K562 (cell line): Measurements from ENCODE around the gene ELFN2. TPM values are rescaled to one million over a fixed set of nuclear protein-coding genes. Genes with fewer than 3 reads are reported as not detected.

Source experiments
- ATAC-seq: fragments of 200-7000 bp; cut with Tn5 transposase; 3 replicates; pipeline ENCODE4 v1.9.1; 2020; ENCODE audit warnings: moderate library complexity
- BruUV-seq: library from RNA; stranded (reverse); fragments of 400-500 nt; replicated peaks from 2 replicates; lab custom pipeline; 2021; lab: Mats Ljungman, UMichigan
- CTCF ChIA-PET: fragments of 300-600 bp; formaldehyde crosslinking; extraction: SDS; loops from one replicate; lab custom pipeline; 2021; ENCODE audit warnings: low intra/inter-chr PET ratio; lab: Yijun Ruan, JAX
- POLR2A ChIA-PET: fragments of 300-600, 350-650 bp; sonication (Branson Sonifier 250); formaldehyde crosslinking; extraction: SDS; loops from one replicate; lab custom pipeline; 2021; ENCODE audit warnings: antibody characterized with exemption, inconsistent platforms; lab: Yijun Ruan, JAX
- DNase-seq, 4 experiments: peaks; one replicate each; pipeline versions ENCODE4 v3.0.0 to v3.0.0-alpha.2; 2011 to 2018; ENCODE audit warnings: low spot score in 3 of 4, mixed read lengths in 3 of 4; ENCODE audit errors: extremely low read depth in 1 of 4
- FAIRE-seq: peaks from 2 replicates; lab custom pipeline; 2011; peaks lifted over from hg19 to GRCh38; lab: Jason Lieb, UNC
- H2AFZ ChIP-seq: 2 replicates; pipeline ENCODE4 v1.6.0; 2011; ENCODE audit warnings: low read depth, low read length, control low read depth, inconsistent platforms
- H3K27ac ChIP-seq: fragments of 200-600 bp; 3 replicates; pipeline ENCODE4 v1.8.0; 2011; ENCODE audit warnings: low read depth, mild to moderate bottlenecking, control low read depth, inconsistent platforms, low read length, moderate library complexity, mixed read lengths; ENCODE audit errors: extremely low read depth
- H3K27me3 ChIP-seq, 2 experiments: fragments of 300-600 bp in 1 of 2; 2 replicates in 1 of 2; 3 replicates in 1 of 2; pipeline versions ENCODE4 v1.6.0 to v1.8.0; 2011; ENCODE audit warnings: inconsistent platforms in 2 of 2, low read length in 2 of 2, mild to moderate bottlenecking in 1 of 2, mixed read lengths in 1 of 2, moderate library complexity in 1 of 2; ENCODE audit not compliant: control insufficient read depth in 2 of 2, insufficient read depth in 2 of 2
- H3K36me3 ChIP-seq: fragments of 300-600 bp; 3 replicates; pipeline ENCODE4 v1.8.0; 2011; ENCODE audit warnings: mild to moderate bottlenecking, low read length, inconsistent platforms; ENCODE audit not compliant: control insufficient read depth, insufficient read depth
- H3K4me1 ChIP-seq, 2 experiments: fragments of 200-600 bp in 1 of 2; replicated peaks in 1 of 2; 2 replicates in 1 of 2; 3 replicates in 1 of 2; pipeline versions ENCODE4 v1.5.1 to v1.8.0; 2011; ENCODE audit warnings: inconsistent platforms in 2 of 2, low read length in 2 of 2, mild to moderate bottlenecking in 1 of 2, mixed read lengths in 1 of 2, moderate library complexity in 1 of 2; ENCODE audit not compliant: control insufficient read depth in 2 of 2, insufficient read depth in 2 of 2
- H3K4me2 ChIP-seq: 2 replicates; pipeline ENCODE4 v1.6.1; 2011; ENCODE audit warnings: low read length, control low read depth, inconsistent platforms, mixed read lengths; ENCODE audit not compliant: insufficient read depth
- H3K4me3 ChIP-seq: fragments of 200-600 bp; sonication (generic), shearing (Covaris generic); 2 replicates; pipeline ENCODE4 v1.5.1; 2016; ENCODE audit warnings: control low read depth, inconsistent platforms
- H3K79me2 ChIP-seq: fragments of 200-600 bp; 3 replicates; pipeline ENCODE4 v1.8.0; 2011; ENCODE audit warnings: low read length, inconsistent platforms; ENCODE audit not compliant: control insufficient read depth, insufficient read depth
- H3K9ac ChIP-seq, 2 experiments: 2 replicates each; pipeline versions ENCODE4 v1.6.0 to v1.6.1; 2011; ENCODE audit warnings: low read depth in 2 of 2, low read length in 2 of 2, control low read depth in 1 of 2, inconsistent platforms in 1 of 2, mild to moderate bottlenecking in 1 of 2, mixed read lengths in 1 of 2; ENCODE audit not compliant: insufficient read depth in 1 of 2
- H3K9me1 ChIP-seq: one replicate; pipeline ENCODE4 v1.6.0; 2011; ENCODE audit warnings: inconsistent platforms, mild to moderate bottlenecking, low read length, moderate library complexity; ENCODE audit not compliant: control insufficient read depth, insufficient read depth
- H3K9me3 ChIP-seq: replicated peaks from 2 replicates; pipeline ENCODE4 v1.5.1; 2011; ENCODE audit warnings: low read depth, low read length, inconsistent platforms; ENCODE audit not compliant: control insufficient read depth, insufficient read depth
- H4K20me1 ChIP-seq: replicated peaks from 2 replicates; pipeline ENCODE4 v1.6.1; 2011; ENCODE audit warnings: low read length, inconsistent platforms, mixed read lengths; ENCODE audit not compliant: control insufficient read depth, insufficient read depth
- ASH1L ChIP-seq: fragments of 450-650 bp; IDR thresholded peaks from 2 replicates; pipeline ENCODE4 v1.6.1; 2018; ENCODE audit warnings: borderline replicate concordance, mild to moderate bottlenecking, low read depth; ENCODE audit not compliant: partially characterized antibody
- ATF1 ChIP-seq, 2 experiments: fragments of 450-650 bp in 1 of 2; IDR thresholded peaks; 2 replicates each; pipeline ENCODE4 v1.6.1; 2016; ENCODE audit warnings: missing compliant biosample characterization in 1 of 2, missing genetic modification characterization in 1 of 2
- CBFA2T3 ChIP-seq: fragments of 450-650 bp; IDR thresholded peaks from 2 replicates; pipeline ENCODE4 v1.6.1; 2017
- CTBP1 ChIP-seq: fragments of 450-650 bp; IDR thresholded peaks from 2 replicates; pipeline ENCODE4 v1.6.1; 2016; ENCODE audit warnings: borderline replicate concordance
- FUS ChIP-seq: fragments of 200-400 bp; formaldehyde crosslinking; optimal IDR thresholded peaks from 2 replicates; pipeline ENCODE3; 2017; ENCODE audit warnings: low read depth, low read length
- GATAD2B ChIP-seq: fragments of 450-650 bp; IDR thresholded peaks from 2 replicates; pipeline ENCODE4 v1.6.1; 2017; ENCODE audit warnings: mild to moderate bottlenecking, borderline replicate concordance
- MECOM ChIP-seq: fragments of 250-450 bp; sonication (Bioruptor Pico); IDR thresholded peaks from 2 replicates; pipeline ENCODE4 v1.8.0; 2022; ENCODE audit warnings: inconsistent platforms
- MYNN ChIP-seq, 2 experiments: sonication (generic); formaldehyde crosslinking in 1 of 2; IDR thresholded peaks; 2 replicates each; pipeline versions ENCODE4 v1.5.0 to v1.6.1; 2016 to 2020; ENCODE audit warnings: antibody characterized with exemption in 1 of 2, missing genetic modification reagents in 1 of 2
- PRMT5 ChIP-seq: sonication (generic); formaldehyde crosslinking; IDR thresholded peaks from 2 replicates; pipeline ENCODE4 v1.5.0; 2020; ENCODE audit warnings: missing genetic modification reagents
- RUNX1 ChIP-seq: sonication (generic); IDR thresholded peaks from 2 replicates; pipeline ENCODE4 v1.6.1; 2016; ENCODE audit warnings: antibody characterized with exemption, low read depth
- TARDBP ChIP-seq: fragments of 450-650 bp; IDR thresholded peaks from 2 replicates; pipeline ENCODE4 v1.6.1; 2016
- TFAM ChIP-seq: fragments of 250-450 bp; sonication (Bioruptor Pico); conservative IDR thresholded peaks from 2 replicates; pipeline ENCODE4 v1.5.0; 2021; ENCODE audit warnings: mild to moderate bottlenecking, moderate library complexity
- TRIM24 ChIP-seq, 2 experiments: fragments of 450-650 bp; IDR thresholded peaks; 2 replicates each; pipeline ENCODE4 v1.6.1; 2016
- ZNF23 ChIP-seq: fragments of 250-450 bp; sonication (Bioruptor Pico); IDR thresholded peaks from 2 replicates; pipeline ENCODE4 v1.4.0; 2020; ENCODE audit warnings: mild to moderate bottlenecking
- ZNF232 ChIP-seq: sonication (generic); formaldehyde crosslinking; IDR thresholded peaks from 2 replicates; pipeline ENCODE4 v1.8.0; 2022; ENCODE audit warnings: mild to moderate bottlenecking, missing genetic modification reagents
- ZSCAN32 ChIP-seq: fragments of 450-650 bp; formaldehyde crosslinking; IDR thresholded peaks from 2 replicates; pipeline ENCODE4 v1.4.0; 2020; ENCODE audit warnings: mild to moderate bottlenecking, moderate library complexity
- WGBS: fragments of 100-300 bp; shearing (Covaris generic); methylation state at CpG from one replicate; pipeline ENCODE4 v1.1.6; 2016; ENCODE audit warnings: low coverage, mixed read lengths; ENCODE audit not compliant: insufficient coverage; ENCODE audit errors: missing lambda C conversion rate; 5-methylcytosine and 5-hydroxymethylcytosine counted together
- in situ Hi-C: fragments of 300-500 bp; cut with MboI; formaldehyde crosslinking; loops from 4 replicates; pipeline ENCODE4 v1.15.0; 2018; ENCODE audit warnings: inconsistent platforms, mixed read lengths
- intact Hi-C: fragments of 100-400 bp; cut with micrococcal nuclease; formaldehyde crosslinking; loops from 2 replicates; pipeline ENCODE4 v1.14.2; 2022
- polyA plus RNA-seq, 8 experiments: library from polyadenylated mRNA; depleted of rRNA in 4 of 8; stranded (reverse) in 5 of 8; unstranded in 3 of 8; fragments of >200 nt; fragmentation: Nextera tagmentation in 2 of 8; fragmentation: Illumina TruSeq in 1 of 8; extraction: Ambion mirVana in 2 of 8; extraction: Trizol in 1 of 8; gene quantifications; 2 replicates each; pipeline versions ENCODE4 v1.2.1 to v1.2.3, GENCODE V29; 2011 to 2014; ENCODE audit warnings: inconsistent platforms in 1 of 8, missing spikeins in 1 of 8
- total RNA-seq, 7 experiments: library from RNA; depleted of rRNA in 6 of 7; stranded (reverse); fragments of >200 nt in 6 of 7; fragmentation: Illumina TruSeq in 2 of 7; extraction: Trizol in 2 of 7; gene quantifications; 2 replicates each; pipeline versions ENCODE4 v1.2.1 to v1.2.3, GENCODE V29; 2011 to 2021; ENCODE audit warnings: low replicate concordance in 1 of 7
- TF ChIP-seq, protein P1 (sequence below): fragments of 450-650 bp; IDR thresholded peaks from 2 replicates; pipeline ENCODE4 v1.6.1; 2018; ENCODE audit not compliant: partially characterized antibody

The ELFN2 gene
- total and polyA plus RNA-seq, 9 of the 15 experiments (the other 6 are each of a cell fraction or from before 2014, with no cell fraction given) = not detected

DNA sequence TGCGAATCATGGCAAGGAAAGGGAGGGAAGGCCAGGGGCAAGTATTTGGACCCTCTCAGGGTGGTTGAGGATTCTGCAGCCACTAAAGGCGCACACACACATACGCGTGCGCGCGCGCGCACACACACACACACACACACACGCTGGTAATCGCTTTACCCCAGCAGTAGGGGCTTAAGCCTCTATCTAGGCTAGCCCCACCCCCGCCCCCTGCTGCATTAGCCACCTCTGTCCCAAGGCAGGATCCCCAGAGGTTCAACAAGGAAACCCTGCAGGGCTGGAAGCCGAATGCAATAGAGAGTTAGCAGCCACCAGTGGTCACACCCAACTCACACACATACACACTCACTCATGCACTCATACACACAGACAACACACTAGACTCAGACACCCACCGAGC is 28.6 kb upstream of the ELFN2 start:
- CTCF ChIA-PET = interaction anchor here (1.3 kb wide), 1 partner anchor 138 kb away, joined by 3 read pairs; no protein-coding TSS in a partner anchor
- Histone ChIP-seq H3K79me2 (no peaks in the 10 kb centered on the region), H3K9me1 (no peaks in the 10 kb centered on the region), H3K4me2 (no peak overlapping the region; the same call in 1 of the 2 replicates), H2AFZ (no peak overlapping the region), H3K4me1 (peaks cover 8 to 17% of the 10 kb centered on the region in 2 experiments; a peak in 3 of 5 replicates), H3K27ac (no peak overlapping the region), H3K4me3 (no peak overlapping the region), H3K9me3 (no peaks in the 10 kb centered on the region), H3K27me3 (peaks cover 0 to 16% of the 10 kb centered on the region in 2 experiments; a peak in 3 of 5 replicates)
- in situ Hi-C loops (loop anchor here (5.0 kb wide), 2 partner anchors 134 to 289 kb away; no protein-coding TSS in a partner anchor), intact Hi-C loops (loop anchor here (5.0 kb wide), 1 partner anchor 189 kb away; no protein-coding TSS in a partner anchor)
- FAIRE-seq = no peak
- POLR2A ChIA-PET = interaction anchor here (0.5 kb wide), 1 partner anchor 127 kb away, joined by 3 read pairs; no protein-coding TSS in a partner anchor
- 34% methylated on average over 6 of the region's 14 CpGs for WGBS
- TF ChIP-seq TFAM (CRISPR knock-in tag) (no peak), FUS (no peak), TARDBP (no peak), ATF1 (CRISPR knock-in tag; IDR thresholded peaks at IDR 0.05) (no peak), ATF1 (tag; IDR thresholded peaks at IDR 0.05) (no peak), ZSCAN32 (CRISPR knock-in tag) (no peak), MECOM (CRISPR knock-in tag) (no peak), CBFA2T3 (no peak), GATAD2B (no peak), PRMT5 (CRISPR knock-in tag) (no peak), ZNF232 (CRISPR knock-in tag) (no peak), TRIM24 (IDR thresholded peaks at IDR 0.05) (no peak), ASH1L (no peak), MYNN (IDR thresholded peaks at IDR 0.05) (no peak), MYNN (CRISPR knock-in tag; IDR thresholded peaks at IDR 0.05) (no peak), RUNX1 (no peak), CTBP1 (no peak), ZNF23 (CRISPR knock-in tag) (no peak)
- TF ChIP-seq, protein P1, sequence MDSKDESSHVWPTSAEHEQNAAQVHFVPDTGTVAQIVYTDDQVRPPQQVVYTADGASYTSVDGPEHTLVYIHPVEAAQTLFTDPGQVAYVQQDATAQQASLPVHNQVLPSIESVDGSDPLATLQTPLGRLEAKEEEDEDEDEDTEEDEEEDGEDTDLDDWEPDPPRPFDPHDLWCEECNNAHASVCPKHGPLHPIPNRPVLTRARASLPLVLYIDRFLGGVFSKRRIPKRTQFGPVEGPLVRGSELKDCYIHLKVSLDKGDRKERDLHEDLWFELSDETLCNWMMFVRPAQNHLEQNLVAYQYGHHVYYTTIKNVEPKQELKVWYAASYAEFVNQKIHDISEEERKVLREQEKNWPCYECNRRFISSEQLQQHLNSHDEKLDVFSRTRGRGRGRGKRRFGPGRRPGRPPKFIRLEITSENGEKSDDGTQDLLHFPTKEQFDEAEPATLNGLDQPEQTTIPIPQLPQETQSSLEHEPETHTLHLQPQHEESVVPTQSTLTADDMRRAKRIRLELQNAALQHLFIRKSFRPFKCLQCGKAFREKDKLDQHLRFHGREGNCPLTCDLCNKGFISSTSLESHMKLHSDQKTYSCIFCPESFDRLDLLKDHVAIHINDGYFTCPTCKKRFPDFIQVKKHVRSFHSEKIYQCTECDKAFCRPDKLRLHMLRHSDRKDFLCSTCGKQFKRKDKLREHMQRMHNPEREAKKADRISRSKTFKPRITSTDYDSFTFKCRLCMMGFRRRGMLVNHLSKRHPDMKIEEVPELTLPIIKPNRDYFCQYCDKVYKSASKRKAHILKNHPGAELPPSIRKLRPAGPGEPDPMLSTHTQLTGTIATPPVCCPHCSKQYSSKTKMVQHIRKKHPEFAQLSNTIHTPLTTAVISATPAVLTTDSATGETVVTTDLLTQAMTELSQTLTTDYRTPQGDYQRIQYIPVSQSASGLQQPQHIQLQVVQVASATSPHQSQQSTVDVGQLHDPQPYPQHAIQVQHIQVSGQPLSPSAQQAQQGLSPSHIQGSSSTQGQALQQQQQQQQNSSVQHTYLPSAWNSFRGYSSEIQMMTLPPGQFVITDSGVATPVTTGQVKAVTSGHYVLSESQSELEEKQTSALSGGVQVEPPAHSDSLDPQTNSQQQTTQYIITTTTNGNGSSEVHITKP = no peak
- TF ChIP-seq, all 486 proteins: peak for 0
- no TSS peak for BruUV-seq
- Histone ChIP-seq H3K9ac (no peak overlapping the region), H3K36me3 (no peaks in the 10 kb centered on the region), H4K20me1 (peaks cover 8% of the 10 kb centered on the region; the same call in 1 of the 2 replicates)
- DNase-seq (no peak), ATAC-seq (no peak)
